ENCODE results near the gene REPS1. TPM values are rescaled to one million over a fixed set of nuclear protein-coding genes. Genes with fewer than 3 reads are reported as not detected.
"Not testable (repeated sequence)": the region's sequence is repeated elsewhere in the genome, so short reads cannot be mapped to it uniquely, and the experiment has no call there.

The REPS1 gene
- total RNA-seq, 2 donors from 2014 or later = 33.0 to 34.1 TPM

DNA sequence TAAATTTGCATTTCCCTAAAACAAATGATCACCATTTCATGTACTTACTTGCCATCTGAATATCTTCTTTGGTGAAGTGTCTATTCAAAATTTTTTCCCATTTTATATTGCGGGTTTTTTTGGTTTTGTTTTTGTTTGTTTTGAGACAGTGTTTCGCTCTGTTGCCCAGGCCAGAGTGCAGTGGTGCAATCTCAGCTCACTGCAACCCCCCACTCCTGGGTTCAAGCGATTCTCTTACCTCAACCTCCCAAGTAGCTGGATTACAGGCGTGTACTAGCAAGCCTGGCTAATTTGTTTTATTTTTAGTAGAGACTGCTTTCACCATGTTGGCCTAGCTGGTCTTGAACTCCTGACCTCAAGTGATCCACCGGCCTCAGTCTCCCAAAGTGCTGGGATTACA, 9.1 kb upstream of the REPS1 start:
- Histone ChIP-seq H3K9me3 (ENCODE audit: control insufficient read depth, low read length) (no peaks in the 10 kb centered on the region), H3K36me3 (ENCODE audit: control insufficient read depth, insufficient read depth, low read length) (no peaks in the 10 kb centered on the region), H3K4me1 (ENCODE audit: control insufficient read depth, insufficient read depth, low read length) (no peaks in the 10 kb centered on the region), H3K9ac (ENCODE audit: extremely low read depth, low read length, poor library complexity, severe bottlenecking) (no peak overlapping the region), H3K27me3 (ENCODE audit: control insufficient read depth, insufficient read depth, low read length, poor library complexity, severe bottlenecking) (peaks cover 85% of the 10 kb centered on the region), H3K4me3 (ENCODE audit: low read length) (no peak overlapping the region), H3K27ac (ENCODE audit: low read depth, low read length) (no peak overlapping the region)
- H3K9me3 Mint-ChIP-seq = no peaks in the 10 kb centered on the region
- DNase-seq = no peak
- H3K36me3 Mint-ChIP-seq (ENCODE audit: low read depth) = no peaks in the 10 kb centered on the region
- WGBS, 2 experiments (ENCODE audit: insufficient coverage in 1 of 2, insufficient read length in 1 of 2) = 92 to 94% methylated on average over 3 to 5 of the region's 5 CpGs
- peaks cover 3% of the 10 kb centered on the region for H3K4me1 Mint-ChIP-seq
- H3K27me3 Mint-ChIP-seq (ENCODE audit: insufficient read depth) = peaks cover 87% of the 10 kb centered on the region
- no peak overlapping the region for H3K4me3 Mint-ChIP-seq
- H3K27ac Mint-ChIP-seq = no peak overlapping the region
- TF ChIP-seq, protein P1, sequence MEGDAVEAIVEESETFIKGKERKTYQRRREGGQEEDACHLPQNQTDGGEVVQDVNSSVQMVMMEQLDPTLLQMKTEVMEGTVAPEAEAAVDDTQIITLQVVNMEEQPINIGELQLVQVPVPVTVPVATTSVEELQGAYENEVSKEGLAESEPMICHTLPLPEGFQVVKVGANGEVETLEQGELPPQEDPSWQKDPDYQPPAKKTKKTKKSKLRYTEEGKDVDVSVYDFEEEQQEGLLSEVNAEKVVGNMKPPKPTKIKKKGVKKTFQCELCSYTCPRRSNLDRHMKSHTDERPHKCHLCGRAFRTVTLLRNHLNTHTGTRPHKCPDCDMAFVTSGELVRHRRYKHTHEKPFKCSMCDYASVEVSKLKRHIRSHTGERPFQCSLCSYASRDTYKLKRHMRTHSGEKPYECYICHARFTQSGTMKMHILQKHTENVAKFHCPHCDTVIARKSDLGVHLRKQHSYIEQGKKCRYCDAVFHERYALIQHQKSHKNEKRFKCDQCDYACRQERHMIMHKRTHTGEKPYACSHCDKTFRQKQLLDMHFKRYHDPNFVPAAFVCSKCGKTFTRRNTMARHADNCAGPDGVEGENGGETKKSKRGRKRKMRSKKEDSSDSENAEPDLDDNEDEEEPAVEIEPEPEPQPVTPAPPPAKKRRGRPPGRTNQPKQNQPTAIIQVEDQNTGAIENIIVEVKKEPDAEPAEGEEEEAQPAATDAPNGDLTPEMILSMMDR (conservative IDR thresholded peaks at IDR 0.05) = no peak

DNA sequence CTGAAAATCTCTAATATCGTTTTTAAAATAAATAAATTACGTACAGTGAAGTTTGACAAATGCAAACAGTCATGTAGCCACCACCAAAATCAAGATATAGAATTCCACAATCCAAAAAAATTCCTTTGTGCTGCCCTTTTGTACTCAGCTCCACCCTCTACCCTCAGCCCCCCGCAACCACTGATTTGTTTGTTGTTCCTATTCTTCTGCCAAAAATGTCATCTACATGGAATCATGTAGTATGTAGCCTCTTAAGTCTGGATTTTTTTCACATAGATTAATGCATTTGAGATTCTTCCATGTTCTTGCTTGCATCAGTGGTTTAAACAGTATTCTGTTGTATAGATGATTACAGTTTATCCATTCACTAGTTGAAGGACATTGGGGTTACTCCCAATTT, 8.5 kb upstream of the REPS1 start:
- peaks cover 86% of the 10 kb centered on the region for H3K27me3 Mint-ChIP-seq (ENCODE audit: insufficient read depth)
- WGBS, 2 experiments (ENCODE audit: insufficient coverage in 1 of 2, insufficient read length in 1 of 2) = 95% methylated on average over 2 to 3 of the region's 3 CpGs

DNA sequence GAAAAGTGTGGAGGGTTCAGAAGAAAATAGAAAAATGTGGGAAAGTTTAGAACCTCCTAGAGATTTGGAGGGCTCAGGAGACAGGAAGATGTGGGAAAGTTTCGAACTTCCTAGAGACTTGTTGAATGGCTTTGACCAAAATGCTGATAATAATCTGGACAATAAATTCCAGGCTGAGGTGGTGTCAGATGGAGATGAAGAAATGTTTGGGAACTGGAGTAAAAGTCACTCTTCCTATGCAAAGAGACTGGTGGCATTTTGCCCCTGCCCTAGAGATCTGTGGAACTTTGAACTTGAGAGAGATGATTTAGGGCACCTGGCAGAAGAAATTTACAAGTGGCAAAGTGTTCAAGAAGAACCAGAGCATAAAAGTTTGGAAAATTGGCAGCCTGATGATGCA, 5.4 kb upstream of the REPS1 start:
- H3K36me3 Mint-ChIP-seq (ENCODE audit: low read depth); H3K4me1 ChIP-seq (ENCODE audit: control insufficient read depth, insufficient read depth, low read length); H3K9me3 Mint-ChIP-seq; DNase-seq; H3K27ac ChIP-seq (ENCODE audit: low read depth, low read length); H3K4me3 Mint-ChIP-seq; H3K4me1 Mint-ChIP-seq; H3K36me3 ChIP-seq (ENCODE audit: control insufficient read depth, insufficient read depth, low read length); H3K4me3 ChIP-seq (ENCODE audit: low read length); H3K9ac ChIP-seq (ENCODE audit: extremely low read depth, low read length, poor library complexity, severe bottlenecking); H3K9me3 ChIP-seq (ENCODE audit: control insufficient read depth, low read length); H3K27ac Mint-ChIP-seq: not testable (repeated sequence)
- peaks cover 69% of the 10 kb centered on the region for H3K27me3 ChIP-seq (ENCODE audit: control insufficient read depth, insufficient read depth, low read length, poor library complexity, severe bottlenecking)
- WGBS, 2 experiments (ENCODE audit: insufficient coverage in 1 of 2, insufficient read length in 1 of 2) = 82 to 91% methylated on average over 1 of the region's 1 CpG
- H3K27me3 Mint-ChIP-seq (ENCODE audit: insufficient read depth) = peaks cover 84% of the 10 kb centered on the region

More for the DNA sequence above, 8.5 kb upstream of the REPS1 start:
- Mint-ChIP-seq H3K4me3 (no peak overlapping the region), H3K9me3 (no peaks in the 10 kb centered on the region), H3K36me3 (ENCODE audit: low read depth) (no peaks in the 10 kb centered on the region), H3K4me1 (peaks cover 3% of the 10 kb centered on the region), H3K27ac (no peak overlapping the region)
- Histone ChIP-seq H3K4me1 (ENCODE audit: control insufficient read depth, insufficient read depth, low read length) (no peaks in the 10 kb centered on the region), H3K27me3 (ENCODE audit: control insufficient read depth, insufficient read depth, low read length, poor library complexity, severe bottlenecking) (peaks cover 84% of the 10 kb centered on the region), H3K4me3 (ENCODE audit: low read length) (no peak overlapping the region), H3K9me3 (ENCODE audit: control insufficient read depth, low read length) (no peaks in the 10 kb centered on the region), H3K27ac (ENCODE audit: low read depth, low read length) (no peak overlapping the region), H3K36me3 (ENCODE audit: control insufficient read depth, insufficient read depth, low read length) (no peaks in the 10 kb centered on the region), H3K9ac (ENCODE audit: extremely low read depth, low read length, poor library complexity, severe bottlenecking) (no peak overlapping the region)
- DNase-seq = no peak
- TF ChIP-seq, protein P1 (conservative IDR thresholded peaks at IDR 0.05) = no peak

DNA sequence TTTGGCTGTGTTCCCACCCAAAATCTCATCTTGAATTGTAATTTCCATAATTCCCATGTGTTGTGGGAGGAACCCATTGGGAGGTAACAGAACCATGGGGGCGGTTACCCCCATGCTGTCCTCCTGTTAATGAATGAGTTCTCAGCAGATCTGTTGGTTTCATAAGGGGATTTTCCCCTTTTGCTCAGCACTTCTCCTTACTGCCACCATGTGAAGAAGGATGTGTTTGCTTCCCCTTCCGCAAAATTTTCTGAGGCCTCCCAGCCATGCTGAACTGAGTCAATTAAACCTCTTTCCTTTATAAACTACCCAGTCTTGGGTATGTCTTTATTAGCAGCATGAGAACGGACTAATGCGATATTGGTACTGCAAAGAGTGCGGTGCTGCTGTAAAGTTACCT, 4.9 kb upstream of the REPS1 start:
- H3K27me3 Mint-ChIP-seq (ENCODE audit: insufficient read depth) = peaks cover 82% of the 10 kb centered on the region
- not testable (repeated sequence) for H3K4me1 Mint-ChIP-seq; H3K4me3 ChIP-seq (ENCODE audit: low read length); H3K9ac ChIP-seq (ENCODE audit: extremely low read depth, low read length, poor library complexity, severe bottlenecking); H3K9me3 ChIP-seq (ENCODE audit: control insufficient read depth, low read length); H3K36me3 Mint-ChIP-seq (ENCODE audit: low read depth); H3K27ac Mint-ChIP-seq; H3K27ac ChIP-seq (ENCODE audit: low read depth, low read length); H3K36me3 ChIP-seq (ENCODE audit: control insufficient read depth, insufficient read depth, low read length); H3K4me3 Mint-ChIP-seq; H3K4me1 ChIP-seq (ENCODE audit: control insufficient read depth, insufficient read depth, low read length); H3K9me3 Mint-ChIP-seq
- H3K27me3 ChIP-seq (ENCODE audit: control insufficient read depth, insufficient read depth, low read length, poor library complexity, severe bottlenecking) = peaks cover 64% of the 10 kb centered on the region
- 85 to 96% methylated on average over 4 to 5 of the region's 5 CpGs for WGBS, 2 experiments (ENCODE audit: insufficient coverage in 1 of 2, insufficient read length in 1 of 2)
- DNase-seq = peak; percentile 39
